H1 (cell line): ENCODE data around the gene GNB5. TPM values are rescaled to one million over a fixed set of nuclear protein-coding genes. Genes with fewer than 3 reads are reported as not detected.

ENCODE experiments used
- CTCF ChIA-PET: fragments of 300-600 bp; sonication (Branson Sonifier 250); formaldehyde crosslinking; loops from one replicate; lab custom pipeline; 2021; ENCODE audit not compliant: partially characterized antibody; lab: Charles Lee
- POLR2A ChIA-PET: fragments of 300-600 bp; sonication (Branson Sonifier 250); formaldehyde crosslinking; loops from one replicate; lab custom pipeline; 2021; ENCODE audit warnings: inconsistent platforms; ENCODE audit not compliant: partially characterized antibody; lab: Charles Lee
- DNase-seq, 2 experiments: peaks; one replicate each; pipeline versions ENCODE4 v3.0.0 to v3.0.0-alpha.2; 2010 to 2022; ENCODE audit warnings: low spot score in 2 of 2, low read depth in 1 of 2, mixed read lengths in 1 of 2
- FAIRE-seq: peaks from 2 replicates; lab custom pipeline; 2011; peaks lifted over from hg19 to GRCh38; lab: Jason Lieb, UNC
- H2AFZ ChIP-seq: 2 replicates; pipeline ENCODE4 v1.8.1; 2012; ENCODE audit warnings: low read length, inconsistent platforms
- H2AK5ac ChIP-seq: 2 replicates; pipeline ENCODE4 v1.6.1; 2013; ENCODE audit warnings: low read depth, low read length
- H2BK120ac ChIP-seq: replicated peaks from 2 replicates; pipeline ENCODE3; 2013; ENCODE audit warnings: low read depth, low read length, inconsistent platforms
- H2BK12ac ChIP-seq: 2 replicates; pipeline ENCODE4 v1.6.1; 2013; ENCODE audit warnings: low read depth, low read length
- H2BK15ac ChIP-seq: 2 replicates; pipeline ENCODE4 v1.6.1; 2013; ENCODE audit warnings: low read length
- H2BK20ac ChIP-seq: 2 replicates; pipeline ENCODE4 v1.6.1; 2013; ENCODE audit warnings: low read length
- H2BK5ac ChIP-seq: 2 replicates; pipeline ENCODE4 v1.6.1; 2013; ENCODE audit warnings: low read depth, low read length
- H3K14ac ChIP-seq: 2 replicates; pipeline ENCODE4 v1.6.1; 2013; ENCODE audit warnings: inconsistent platforms; ENCODE audit not compliant: insufficient read length
- H3K18ac ChIP-seq: 2 replicates; pipeline ENCODE4 v1.6.1; 2013; ENCODE audit warnings: low read length; ENCODE audit errors: extremely low read depth
- H3K23ac ChIP-seq: 2 replicates; pipeline ENCODE4 v1.6.1; 2013; ENCODE audit warnings: inconsistent platforms; ENCODE audit not compliant: insufficient read length
- H3K23me2 ChIP-seq: 2 replicates; pipeline ENCODE4 v1.6.1; 2013; ENCODE audit warnings: low read depth, low read length
- H3K27ac ChIP-seq: 2 replicates; pipeline ENCODE4 v1.6.1; 2011; ENCODE audit warnings: low read depth, low read length, inconsistent platforms
- H3K27me3 ChIP-seq, 4 experiments: replicated peaks in 1 of 4; 1 replicate in 1 of 4; 2 replicates in 3 of 4; pipeline versions ENCODE4 v1.6.1 to v1.8.1; 2011 to 2013; ENCODE audit warnings: low read length in 3 of 4, mild to moderate bottlenecking in 3 of 4, inconsistent platforms in 2 of 4, mixed read lengths in 2 of 4, moderate library complexity in 1 of 4; ENCODE audit not compliant: control insufficient read depth in 3 of 4, insufficient read depth in 3 of 4; ENCODE audit errors: extremely low read depth in 1 of 4
- H3K36me3 ChIP-seq, 4 experiments: 2 replicates each; pipeline versions ENCODE4 v1.6.1 to v1.8.1; 2011 to 2013; ENCODE audit warnings: mild to moderate bottlenecking in 4 of 4, low read length in 3 of 4, moderate library complexity in 2 of 4, control low read depth in 1 of 4, inconsistent platforms in 1 of 4; ENCODE audit not compliant: insufficient read depth in 4 of 4, control insufficient read depth in 2 of 4
- H3K4ac ChIP-seq: replicated peaks from 2 replicates; pipeline ENCODE3; 2013; ENCODE audit warnings: low read length, low read depth, mixed read lengths, inconsistent platforms; ENCODE audit not compliant: insufficient read length
- H3K4me1 ChIP-seq, 4 experiments: replicated peaks in 1 of 4; 1 replicate in 1 of 4; 2 replicates in 3 of 4; pipeline versions ENCODE4 v1.6.1 to v1.8.1; 2011 to 2013; ENCODE audit warnings: low read length in 3 of 4, inconsistent platforms in 2 of 4, mixed read lengths in 1 of 4; ENCODE audit not compliant: insufficient read depth in 4 of 4, control insufficient read depth in 3 of 4
- H3K4me2 ChIP-seq, 2 experiments: 2 replicates each; pipeline versions ENCODE4 v1.6.1 to v1.8.1; 2011 to 2013; ENCODE audit warnings: low read depth in 2 of 2, low read length in 2 of 2, control low read depth in 1 of 2, inconsistent platforms in 1 of 2, mild to moderate bottlenecking in 1 of 2; ENCODE audit not compliant: insufficient read depth in 1 of 2
- H3K4me3 ChIP-seq, 4 experiments: fragments of 200-600, 300-600 bp in 1 of 4; sonication (generic), shearing (Covaris generic), sonication (Bioruptor Twin) in 1 of 4; 2 replicates each; pipeline versions ENCODE4 v1.5.1 to v1.8.1; 2011 to 2016; ENCODE audit warnings: low read length in 4 of 4, low read depth in 3 of 4, control low read depth in 2 of 4, inconsistent platforms in 2 of 4, mild to moderate bottlenecking in 2 of 4, mixed read lengths in 1 of 4, moderate library complexity in 1 of 4; ENCODE audit not compliant: insufficient read depth in 2 of 4; ENCODE audit errors: extremely low read depth in 1 of 4
- H3K56ac ChIP-seq: replicated peaks from 2 replicates; pipeline ENCODE3; 2013; ENCODE audit warnings: low read depth, mild to moderate bottlenecking, mixed read lengths, low read length, inconsistent platforms; ENCODE audit not compliant: insufficient read length
- H3K79me1 ChIP-seq: 2 replicates; pipeline ENCODE4 v1.6.1; 2013; ENCODE audit warnings: low read depth, low read length, control low read depth
- H3K79me2 ChIP-seq, 2 experiments: 2 replicates each; pipeline versions ENCODE4 v1.6.1 to v1.8.1; 2012 to 2013; ENCODE audit warnings: low read length in 2 of 2, mild to moderate bottlenecking in 2 of 2, inconsistent platforms in 1 of 2; ENCODE audit not compliant: insufficient read depth in 2 of 2, control insufficient read depth in 1 of 2
- H3K9ac ChIP-seq, 4 experiments: replicated peaks in 1 of 4; 1 replicate in 1 of 4; 2 replicates in 3 of 4; pipeline versions ENCODE4 v1.6.1 to v1.8.1; 2011 to 2013; ENCODE audit warnings: low read depth in 3 of 4, low read length in 3 of 4, control low read depth in 2 of 4, mild to moderate bottlenecking in 2 of 4, moderate library complexity in 2 of 4, inconsistent platforms in 1 of 4; ENCODE audit errors: extremely low read depth in 1 of 4
- H3K9me3 ChIP-seq, 2 experiments: 2 replicates each; pipeline versions ENCODE4 v1.6.1 to v1.8.1; 2012 to 2013; ENCODE audit warnings: mild to moderate bottlenecking in 2 of 2, moderate library complexity in 2 of 2, control low read depth in 1 of 2, inconsistent platforms in 1 of 2, low read depth in 1 of 2, low read length in 1 of 2, mixed read lengths in 1 of 2; ENCODE audit not compliant: insufficient read depth in 2 of 2
- H4K20me1 ChIP-seq, 2 experiments: replicated peaks in 1 of 2; 2 replicates each; pipeline versions ENCODE3 to v1.8.1; 2011 to 2013; ENCODE audit warnings: inconsistent platforms in 2 of 2, low read length in 2 of 2, mild to moderate bottlenecking in 1 of 2; ENCODE audit not compliant: insufficient read depth in 2 of 2, control insufficient read depth in 1 of 2
- H4K5ac ChIP-seq: 2 replicates; pipeline ENCODE4 v1.6.1; 2013; ENCODE audit warnings: low read length, low read depth, mixed read lengths, inconsistent platforms; ENCODE audit not compliant: insufficient read length
- H4K8ac ChIP-seq: 2 replicates; pipeline ENCODE4 v1.8.0; 2013; ENCODE audit warnings: mild to moderate bottlenecking, moderate library complexity, low read length, inconsistent platforms; ENCODE audit not compliant: insufficient read depth; ENCODE audit errors: extremely low read depth
- H4K91ac ChIP-seq: replicated peaks from 2 replicates; pipeline ENCODE3; 2013; ENCODE audit warnings: low read length, mixed read lengths, inconsistent platforms; ENCODE audit not compliant: insufficient read length
- BCL11A ChIP-seq, 2 experiments: IDR thresholded peaks; one replicate each; pipeline ENCODE4 v1.6.1; 2011; ENCODE audit warnings: low read depth in 2 of 2, low read length in 2 of 2, mild to moderate bottlenecking in 2 of 2
- CHD1 ChIP-seq: IDR thresholded peaks from 2 replicates; pipeline ENCODE4 v1.6.1; 2012; ENCODE audit warnings: low read depth, low read length, improper control_type of control experiment
- EP300 ChIP-seq, 2 experiments: IDR thresholded peaks; 1 replicate in 1 of 2; 2 replicates in 1 of 2; pipeline ENCODE4 v1.6.1; 2011 to 2012; ENCODE audit warnings: low read depth in 2 of 2, low read length in 2 of 2, mild to moderate bottlenecking in 2 of 2, borderline replicate concordance in 1 of 2, inconsistent platforms in 1 of 2, moderate library complexity in 1 of 2
- RFX5 ChIP-seq: IDR thresholded peaks from 2 replicates; pipeline ENCODE4 v1.6.1; 2011; ENCODE audit warnings: low read depth, low read length, improper control_type of control experiment, borderline replicate concordance
- SIN3A ChIP-seq, 2 experiments: IDR thresholded peaks in 1 of 2; conservative IDR thresholded peaks in 1 of 2; 2 replicates each; pipeline ENCODE4 v1.6.1; 2011 to 2012; ENCODE audit warnings: low read length in 2 of 2, improper control_type of control experiment in 1 of 2, low read depth in 1 of 2, mild to moderate bottlenecking in 1 of 2
- SIRT6 ChIP-seq: IDR thresholded peaks from one replicate; pipeline ENCODE4 v1.7.1; 2012; ENCODE audit warnings: low read length, inconsistent platforms
- YY1 ChIP-seq: IDR thresholded peaks from 2 replicates; pipeline ENCODE4 v1.6.1; 2011; ENCODE audit warnings: low read depth, mild to moderate bottlenecking, low read length
- WGBS, 2 experiments: shearing (Covaris generic) in 1 of 2; methylation state at CpG; one replicate each; pipeline versions ENCODE4 v1.1.6 to v1.1.7; 2013 to 2015; ENCODE audit warnings: low lambda C conversion rate in 2 of 2, mixed read lengths in 2 of 2, inconsistent platforms in 1 of 2, low coverage in 1 of 2, missing lambda C conversion rate in 1 of 2; ENCODE audit not compliant: insufficient replicate concordance in 2 of 2, insufficient coverage in 1 of 2, insufficient read length in 1 of 2; ENCODE audit errors: extremely low coverage in 1 of 2, missing lambda C conversion rate in 1 of 2; 5-methylcytosine and 5-hydroxymethylcytosine counted together
- polyA plus RNA-seq, 7 experiments: library from polyadenylated mRNA; depleted of rRNA in 3 of 7; stranded (reverse) in 5 of 7; unstranded in 2 of 7; fragments of >200 nt in 5 of 7; fragments of 200-250 nt in 2 of 7; gene quantifications; 1 replicate in 5 of 7; 2 replicates in 1 of 7; 4 replicates in 1 of 7; pipeline versions ENCODE4 v1.2.1 to v1.2.3, GENCODE V29; 2011 to 2013; ENCODE audit warnings: missing spikeins in 2 of 7, mixed read lengths in 2 of 7
- total RNA-seq: library from RNA; stranded (reverse); fragmentation: NEBNext Ultra II Directional; extraction: Animal tissue kit (Norgen Biotek cat#: 25700); gene quantifications from 2 replicates; pipeline ENCODE4 v1.2.1, GENCODE V29; 2021

Gene GNB5
- total and polyA plus RNA-seq, 2 of the 8 experiments (the other 6 are each of a cell fraction or from before 2014, with no cell fraction given) = 21.7 to 42.5 TPM

DNA sequence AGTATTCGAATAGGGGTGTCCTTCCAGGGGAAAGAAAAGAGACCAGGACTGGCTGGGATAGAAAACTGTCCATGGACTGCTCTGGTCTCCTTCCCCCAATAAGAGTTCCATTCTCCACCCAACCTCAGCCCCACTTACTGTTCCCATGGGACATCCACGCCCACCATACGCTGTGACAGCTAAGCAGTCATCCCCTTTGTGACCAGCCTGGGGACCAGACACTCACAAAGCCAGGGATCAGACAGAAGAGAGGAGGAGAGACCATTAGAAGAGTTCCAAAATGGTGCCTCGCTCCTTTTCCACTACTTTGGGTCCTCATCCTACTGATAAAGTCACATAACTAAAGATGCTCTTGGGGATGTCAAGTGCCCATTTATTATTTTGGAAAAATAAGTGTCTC lies 27.6 kb upstream of the GNB5 start:
- Histone ChIP-seq H2BK20ac (no peak overlapping the region), H3K4me3 (no peak overlapping the region), H3K4me2 (no peak overlapping the region), H3K4ac (no peak overlapping the region), H3K36me3 (peaks cover 12 to 63% (median 39%) of the 10 kb centered on the region in 4 experiments), H3K79me2 (no peaks in the 10 kb centered on the region), H3K18ac (no peak overlapping the region), H3K14ac (no peak overlapping the region), H4K8ac (no peak overlapping the region; the same call in 1 of the 2 replicates), H3K27ac (no peak overlapping the region), H2AFZ (no peak overlapping the region), H4K91ac (no peak overlapping the region), H3K27me3 (no peaks in the 10 kb centered on the region), H3K9me3 (no peaks in the 10 kb centered on the region), H4K5ac (no peak overlapping the region), H2AK5ac (no peak overlapping the region), H3K4me1 (no peaks in the 10 kb centered on the region), H2BK120ac (no peak overlapping the region), H3K56ac (no peak overlapping the region), H3K23me2 (no peaks in the 10 kb centered on the region), H2BK5ac (no peak overlapping the region), H2BK12ac (no peak overlapping the region), H4K20me1 (peaks cover 0 to 3% of the 10 kb centered on the region in 2 experiments), H3K23ac (no peak overlapping the region), H2BK15ac (no peak overlapping the region), H3K9ac (no peak overlapping the region), H3K79me1 (no peaks in the 10 kb centered on the region)
- CTCF ChIA-PET = interaction anchor here (0.9 to 1.9 kb wide), 2 partner anchors 24 to 99 kb away, joined by 3 to 6 read pairs; no protein-coding TSS in a partner anchor
- FAIRE-seq (no peak), DNase-seq (no peak)
- POLR2A ChIA-PET = no interaction called here
- TF ChIP-seq YY1 (no peak), RFX5 (no peak), SIRT6 (no peak), SIN3A (conservative IDR thresholded peaks at IDR 0.05 in 1 of 2, IDR thresholded peaks at IDR 0.05 in 1 of 2; ENCODE audit: low read depth in 1 of 2, low read length in 2 of 2) (no peak), BCL11A (IDR thresholded peaks at IDR 0.05; ENCODE audit: low read depth in 2 of 2, low read length in 2 of 2) (no peak), EP300 (IDR thresholded peaks at IDR 0.05; ENCODE audit: borderline replicate concordance in 1 of 2, low read depth in 2 of 2, low read length in 2 of 2) (no peak), CHD1 (no peak)
- 91% methylated on average over 4 of the region's 4 CpGs; no CpG with 5 or more reads in 1 of the 2 experiments for WGBS, 2 experiments
